Measurements from ENCODE around the gene TRAF1. TPM values are rescaled to one million over a fixed set of nuclear protein-coding genes. Genes with fewer than 3 reads are reported as not detected.

The TRAF1 gene
- total and polyA plus RNA-seq, 4 donors = 0.38 to 2.6 (median 0.71) TPM

DNA sequence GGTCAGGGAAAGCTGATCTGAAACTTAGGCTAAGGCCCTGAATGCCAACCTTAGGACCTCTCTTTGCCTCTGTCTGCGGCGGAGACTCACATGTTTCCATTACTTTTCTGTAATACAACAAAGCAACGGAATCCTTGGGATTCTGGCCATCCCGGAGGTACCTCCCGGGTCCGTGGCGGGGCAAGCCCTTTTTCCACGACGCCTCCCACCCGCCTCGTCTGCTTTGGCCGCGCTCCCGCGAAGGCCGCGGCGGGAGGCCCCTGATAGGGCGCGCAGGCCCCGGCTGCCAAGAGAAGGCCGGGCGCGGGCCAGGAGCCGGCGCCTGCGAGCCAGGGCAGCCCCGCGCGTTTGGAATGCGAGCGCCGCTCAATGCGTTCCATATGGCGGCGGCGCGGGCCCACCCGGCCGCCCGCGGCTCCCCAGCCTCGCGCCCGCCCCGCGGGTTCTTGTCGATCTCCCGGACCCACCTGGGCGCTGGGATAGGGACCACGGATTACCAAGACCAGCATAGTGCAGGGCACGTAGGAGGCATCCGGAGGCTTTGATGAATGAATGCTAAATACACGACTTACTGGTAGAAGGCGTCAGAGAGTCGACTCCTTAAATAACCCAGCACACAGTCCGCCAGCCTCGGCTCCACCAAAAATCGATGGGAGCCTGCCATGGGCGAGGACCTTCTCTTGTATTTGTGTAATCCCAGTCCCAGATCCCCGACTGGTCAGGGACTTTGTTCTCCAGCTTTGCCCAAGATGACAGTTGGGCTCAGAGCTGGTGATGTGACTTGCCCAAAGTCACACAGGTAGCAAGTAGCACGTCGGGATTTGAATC, 32.1 kb downstream of the TRAF1 start:
- H3K4me3 ChIP-seq (ENCODE audit: low read depth in 1 of 3, low read length in 3 of 3) = peak overlapping the region in 1 of 3 donors; percentile 6
- H3K4me1 ChIP-seq (ENCODE audit: control insufficient read depth in 4 of 4, insufficient read depth in 4 of 4, low read length in 3 of 4) = peaks cover 0 to 3% (median 0%) of the 10 kb centered on the region in 4 donors
- no peaks in the 10 kb centered on the region for H3K27me3 ChIP-seq (ENCODE audit: control insufficient read depth in 4 of 4, insufficient read depth in 4 of 4, low read length in 3 of 4)
- no peak overlapping the region for H3K9ac ChIP-seq (ENCODE audit: low read depth in 1 of 2, low read length in 2 of 2)
- DNase-seq (ENCODE audit: low spot score) = no peak
- no peak overlapping the region for H3K27ac ChIP-seq (ENCODE audit: low read depth in 1 of 2, low read length in 2 of 2)
- WGBS = 36% methylated on average over 63 of the region's 63 CpGs
- TF ChIP-seq GABPA (IDR thresholded peaks at IDR 0.05 in 1 of 2, conservative IDR thresholded peaks at IDR 0.05 in 1 of 2) = no peak
- TF ChIP-seq, protein P1, sequence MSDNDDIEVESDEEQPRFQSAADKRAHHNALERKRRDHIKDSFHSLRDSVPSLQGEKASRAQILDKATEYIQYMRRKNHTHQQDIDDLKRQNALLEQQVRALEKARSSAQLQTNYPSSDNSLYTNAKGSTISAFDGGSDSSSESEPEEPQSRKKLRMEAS (IDR thresholded peaks at IDR 0.05) = no peak
- TF ChIP-seq HNF4A (conservative IDR thresholded peaks at IDR 0.05) = no peak
- TF ChIP-seq EGR1 (IDR thresholded peaks at IDR 0.05; ENCODE audit: low read depth in 2 of 2) = no peak
- no peak for TF ChIP-seq FOXA1 (IDR thresholded peaks at IDR 0.05)
- no peak for TF ChIP-seq NR2F2 (IDR thresholded peaks at IDR 0.05)
- no peak for TF ChIP-seq RXRA (IDR thresholded peaks at IDR 0.05)
- TF ChIP-seq JUND (IDR thresholded peaks at IDR 0.05) = no peak
- TF ChIP-seq YY1 (IDR thresholded peaks at IDR 0.05) = no peak
- no peak for TF ChIP-seq HNF4G (IDR thresholded peaks at IDR 0.05)
- TF ChIP-seq RAD21 (IDR thresholded peaks at IDR 0.05) = no peak
- TF ChIP-seq, protein P2, sequence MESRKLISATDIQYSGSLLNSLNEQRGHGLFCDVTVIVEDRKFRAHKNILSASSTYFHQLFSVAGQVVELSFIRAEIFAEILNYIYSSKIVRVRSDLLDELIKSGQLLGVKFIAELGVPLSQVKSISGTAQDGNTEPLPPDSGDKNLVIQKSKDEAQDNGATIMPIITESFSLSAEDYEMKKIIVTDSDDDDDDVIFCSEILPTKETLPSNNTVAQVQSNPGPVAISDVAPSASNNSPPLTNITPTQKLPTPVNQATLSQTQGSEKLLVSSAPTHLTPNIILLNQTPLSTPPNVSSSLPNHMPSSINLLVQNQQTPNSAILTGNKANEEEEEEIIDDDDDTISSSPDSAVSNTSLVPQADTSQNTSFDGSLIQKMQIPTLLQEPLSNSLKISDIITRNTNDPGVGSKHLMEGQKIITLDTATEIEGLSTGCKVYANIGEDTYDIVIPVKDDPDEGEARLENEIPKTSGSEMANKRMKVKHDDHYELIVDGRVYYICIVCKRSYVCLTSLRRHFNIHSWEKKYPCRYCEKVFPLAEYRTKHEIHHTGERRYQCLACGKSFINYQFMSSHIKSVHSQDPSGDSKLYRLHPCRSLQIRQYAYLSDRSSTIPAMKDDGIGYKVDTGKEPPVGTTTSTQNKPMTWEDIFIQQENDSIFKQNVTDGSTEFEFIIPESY (IDR thresholded peaks at IDR 0.05) = no peak
- TF ChIP-seq, protein P3, sequence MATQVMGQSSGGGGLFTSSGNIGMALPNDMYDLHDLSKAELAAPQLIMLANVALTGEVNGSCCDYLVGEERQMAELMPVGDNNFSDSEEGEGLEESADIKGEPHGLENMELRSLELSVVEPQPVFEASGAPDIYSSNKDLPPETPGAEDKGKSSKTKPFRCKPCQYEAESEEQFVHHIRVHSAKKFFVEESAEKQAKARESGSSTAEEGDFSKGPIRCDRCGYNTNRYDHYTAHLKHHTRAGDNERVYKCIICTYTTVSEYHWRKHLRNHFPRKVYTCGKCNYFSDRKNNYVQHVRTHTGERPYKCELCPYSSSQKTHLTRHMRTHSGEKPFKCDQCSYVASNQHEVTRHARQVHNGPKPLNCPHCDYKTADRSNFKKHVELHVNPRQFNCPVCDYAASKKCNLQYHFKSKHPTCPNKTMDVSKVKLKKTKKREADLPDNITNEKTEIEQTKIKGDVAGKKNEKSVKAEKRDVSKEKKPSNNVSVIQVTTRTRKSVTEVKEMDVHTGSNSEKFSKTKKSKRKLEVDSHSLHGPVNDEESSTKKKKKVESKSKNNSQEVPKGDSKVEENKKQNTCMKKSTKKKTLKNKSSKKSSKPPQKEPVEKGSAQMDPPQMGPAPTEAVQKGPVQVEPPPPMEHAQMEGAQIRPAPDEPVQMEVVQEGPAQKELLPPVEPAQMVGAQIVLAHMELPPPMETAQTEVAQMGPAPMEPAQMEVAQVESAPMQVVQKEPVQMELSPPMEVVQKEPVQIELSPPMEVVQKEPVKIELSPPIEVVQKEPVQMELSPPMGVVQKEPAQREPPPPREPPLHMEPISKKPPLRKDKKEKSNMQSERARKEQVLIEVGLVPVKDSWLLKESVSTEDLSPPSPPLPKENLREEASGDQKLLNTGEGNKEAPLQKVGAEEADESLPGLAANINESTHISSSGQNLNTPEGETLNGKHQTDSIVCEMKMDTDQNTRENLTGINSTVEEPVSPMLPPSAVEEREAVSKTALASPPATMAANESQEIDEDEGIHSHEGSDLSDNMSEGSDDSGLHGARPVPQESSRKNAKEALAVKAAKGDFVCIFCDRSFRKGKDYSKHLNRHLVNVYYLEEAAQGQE (IDR thresholded peaks at IDR 0.05) = no peak
- TF ChIP-seq SP1 (IDR thresholded peaks at IDR 0.05) = no peak
- no peak for TF ChIP-seq FOXA2 (IDR thresholded peaks at IDR 0.05)
- H3K9me3 ChIP-seq (ENCODE audit: control insufficient read depth in 4 of 4, low read length in 3 of 4) = no peaks in the 10 kb centered on the region
- no peaks in the 10 kb centered on the region for H3K36me3 ChIP-seq (ENCODE audit: control insufficient read depth in 4 of 4, insufficient read depth in 3 of 4, low read depth in 1 of 4, low read length in 3 of 4)

DNA sequence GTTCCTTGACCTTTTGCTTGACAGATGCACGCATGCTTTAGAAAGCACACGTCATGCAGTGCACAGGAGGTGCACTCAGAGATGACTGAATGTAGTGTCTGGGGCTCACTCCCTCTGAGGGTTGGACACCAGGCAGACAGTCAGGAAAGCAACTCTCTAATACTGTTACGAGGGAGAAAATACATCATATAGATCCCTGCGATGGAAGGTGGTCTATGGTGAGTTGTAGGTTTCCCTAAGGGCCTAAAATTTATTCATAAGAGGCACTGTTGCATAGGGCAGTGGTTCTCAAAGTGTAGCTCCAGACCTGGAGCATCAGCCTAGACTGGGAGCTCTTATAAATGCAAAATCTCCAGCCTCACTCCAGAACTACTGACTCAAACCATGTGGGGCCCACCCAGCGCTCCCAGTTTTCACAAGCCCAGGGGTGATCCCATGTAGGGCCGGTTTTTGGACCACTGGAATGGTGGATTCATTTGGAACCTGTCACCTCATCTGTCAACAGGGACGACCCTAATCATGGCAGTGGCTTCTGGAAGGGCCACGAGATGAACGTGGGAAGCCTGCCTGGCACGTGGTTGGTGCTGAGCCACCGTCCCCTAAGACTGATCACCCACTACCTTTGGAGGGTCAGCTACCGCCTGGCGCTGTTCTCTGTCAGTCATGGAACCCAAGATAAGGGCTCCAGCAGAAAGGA, 32.8 kb downstream of the TRAF1 start:
- 94% methylated on average over 13 of the region's 13 CpGs for WGBS
- Histone ChIP-seq H3K27ac (ENCODE audit: low read depth in 1 of 2, low read length in 2 of 2) (no peak overlapping the region), H3K9ac (ENCODE audit: low read depth in 1 of 2, low read length in 2 of 2) (no peak overlapping the region), H3K36me3 (ENCODE audit: control insufficient read depth in 4 of 4, insufficient read depth in 3 of 4, low read depth in 1 of 4, low read length in 3 of 4) (no peaks in the 10 kb centered on the region), H3K4me1 (ENCODE audit: control insufficient read depth in 4 of 4, insufficient read depth in 4 of 4, low read length in 3 of 4) (peaks cover 0 to 3% (median 0%) of the 10 kb centered on the region in 4 donors), H3K9me3 (ENCODE audit: control insufficient read depth in 4 of 4, low read length in 3 of 4) (no peaks in the 10 kb centered on the region), H3K27me3 (ENCODE audit: control insufficient read depth in 4 of 4, insufficient read depth in 4 of 4, low read length in 3 of 4) (no peaks in the 10 kb centered on the region), H3K4me3 (ENCODE audit: low read depth in 1 of 3, low read length in 3 of 3) (no peak overlapping the region)
- no peak for DNase-seq (ENCODE audit: low spot score)
- no peak for TF ChIP-seq FOXA1 (IDR thresholded peaks at IDR 0.05)
- TF ChIP-seq, protein P2 (IDR thresholded peaks at IDR 0.05) = no peak
- TF ChIP-seq EGR1 (IDR thresholded peaks at IDR 0.05; ENCODE audit: low read depth in 2 of 2) = no peak
- TF ChIP-seq, protein P1 (IDR thresholded peaks at IDR 0.05) = no peak
- TF ChIP-seq, protein P4, sequence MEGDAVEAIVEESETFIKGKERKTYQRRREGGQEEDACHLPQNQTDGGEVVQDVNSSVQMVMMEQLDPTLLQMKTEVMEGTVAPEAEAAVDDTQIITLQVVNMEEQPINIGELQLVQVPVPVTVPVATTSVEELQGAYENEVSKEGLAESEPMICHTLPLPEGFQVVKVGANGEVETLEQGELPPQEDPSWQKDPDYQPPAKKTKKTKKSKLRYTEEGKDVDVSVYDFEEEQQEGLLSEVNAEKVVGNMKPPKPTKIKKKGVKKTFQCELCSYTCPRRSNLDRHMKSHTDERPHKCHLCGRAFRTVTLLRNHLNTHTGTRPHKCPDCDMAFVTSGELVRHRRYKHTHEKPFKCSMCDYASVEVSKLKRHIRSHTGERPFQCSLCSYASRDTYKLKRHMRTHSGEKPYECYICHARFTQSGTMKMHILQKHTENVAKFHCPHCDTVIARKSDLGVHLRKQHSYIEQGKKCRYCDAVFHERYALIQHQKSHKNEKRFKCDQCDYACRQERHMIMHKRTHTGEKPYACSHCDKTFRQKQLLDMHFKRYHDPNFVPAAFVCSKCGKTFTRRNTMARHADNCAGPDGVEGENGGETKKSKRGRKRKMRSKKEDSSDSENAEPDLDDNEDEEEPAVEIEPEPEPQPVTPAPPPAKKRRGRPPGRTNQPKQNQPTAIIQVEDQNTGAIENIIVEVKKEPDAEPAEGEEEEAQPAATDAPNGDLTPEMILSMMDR (IDR thresholded peaks at IDR 0.05; ENCODE audit: low read depth, low read length, missing input control) = no peak
- no peak for TF ChIP-seq HNF4A (conservative IDR thresholded peaks at IDR 0.05)
- TF ChIP-seq GABPA (IDR thresholded peaks at IDR 0.05 in 1 of 2, conservative IDR thresholded peaks at IDR 0.05 in 1 of 2) = no peak
- TF ChIP-seq NR2F2 (IDR thresholded peaks at IDR 0.05) = no peak
- TF ChIP-seq HNF4G (IDR thresholded peaks at IDR 0.05) = no peak
- TF ChIP-seq, protein P5, sequence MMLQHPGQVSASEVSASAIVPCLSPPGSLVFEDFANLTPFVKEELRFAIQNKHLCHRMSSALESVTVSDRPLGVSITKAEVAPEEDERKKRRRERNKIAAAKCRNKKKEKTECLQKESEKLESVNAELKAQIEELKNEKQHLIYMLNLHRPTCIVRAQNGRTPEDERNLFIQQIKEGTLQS (IDR thresholded peaks at IDR 0.05) = no peak

Measured in liver (tissue), 9 donors.